Activated CD8-positive, alpha-beta memory T cell treated with anti-CD3 and anti-CD28 coated beads, Interleukin-2, amount 50 U/mL, for 1 hour (primary cell): ENCODE data around the gene PTGES.

Source experiments
- DNase-seq: peaks from one replicate; pipeline ENCODE4 v3.0.0-alpha.2; 2020; ENCODE audit errors: extremely low read depth

The PTGES gene

GRCh38 chr9:129717991-129718390, 34.9 kb downstream of the PTGES start:
- no peak for DNase-seq

- DNase-seq: no peak
These were observed 36.8 kb downstream of the PTGES start for GRCh38 chr9:129716091-129716490.

GRCh38 chr9:129714511-129715061, 38.3 kb downstream of the PTGES start:
- no peak for DNase-seq

GRCh38 chr9:129713402-129713679, 39.5 kb downstream of the PTGES start:
- no peak for DNase-seq

- no peak for DNase-seq
These were observed 40.0 kb downstream of the PTGES start for GRCh38 chr9:129712634-129713401.

GRCh38 chr9:129710169-129710453, 42.7 kb downstream of the PTGES start:
- no peak for DNase-seq

- DNase-seq: no peak
These were observed 43.2 kb downstream of the PTGES start for GRCh38 chr9:129709438-129710168.

GRCh38 chr9:129708793-129709192, 44.0 kb downstream of the PTGES start:
- DNase-seq: no peak

GRCh38 chr9:129704807-129705206, 48.0 kb downstream of the PTGES start:
- DNase-seq: no peak

GRCh38 chr9:129703667-129704355, 49.0 kb downstream of the PTGES start:
- DNase-seq: no peak

GRCh38 chr9:129702589-129703520, 50.0 kb downstream of the PTGES start:
- DNase-seq: no peak

- DNase-seq: no peak
These were observed 51.3 kb downstream of the PTGES start for GRCh38 chr9:129701549-129701948.

- DNase-seq: no peak
These were observed 51.8 kb downstream of the PTGES start for GRCh38 chr9:129701054-129701453.

- no peak for DNase-seq
These were observed 54.5 kb downstream of the PTGES start for GRCh38 chr9:129698254-129698757.

- DNase-seq: no peak
These were observed 55.1 kb downstream of the PTGES start for GRCh38 chr9:129697656-129698253.

- no peak for DNase-seq
These were observed 55.7 kb downstream of the PTGES start for GRCh38 chr9:129696944-129697655.

- no peak for DNase-seq
These were observed 57.0 kb downstream of the PTGES start for GRCh38 chr9:129695870-129696269.

- DNase-seq: no peak
These were observed 58.6 kb downstream of the PTGES start for GRCh38 chr9:129694243-129694646.

GRCh38 chr9:129693741-129694140, 59.1 kb downstream of the PTGES start:
- DNase-seq: no peak

GRCh38 chr9:129692534-129692933, 60.3 kb downstream of the PTGES start:
- DNase-seq: no peak
